Smooth muscle cell of the brain vasculature (primary cell): ENCODE data around the gene COX4I2.

Experiments
- DNase-seq: peaks from one replicate; pipeline ENCODE4 v3.0.0-alpha.2; 2012; ENCODE audit warnings: low read depth, low spot score

The COX4I2 gene

GRCh38 chr20:31693987-31694661 lies 56.4 kb downstream of the COX4I2 start:
- DNase-seq, result no peak
